ENCODE measurements around the gene KIFC1. TPM values are rescaled to one million over a fixed set of nuclear protein-coding genes. Genes with fewer than 3 reads are reported as not detected.

KIFC1 gene
- polyA plus RNA-seq, 4 donors: 35.0 to 47.3 (median 37.7) TPM

DNA sequence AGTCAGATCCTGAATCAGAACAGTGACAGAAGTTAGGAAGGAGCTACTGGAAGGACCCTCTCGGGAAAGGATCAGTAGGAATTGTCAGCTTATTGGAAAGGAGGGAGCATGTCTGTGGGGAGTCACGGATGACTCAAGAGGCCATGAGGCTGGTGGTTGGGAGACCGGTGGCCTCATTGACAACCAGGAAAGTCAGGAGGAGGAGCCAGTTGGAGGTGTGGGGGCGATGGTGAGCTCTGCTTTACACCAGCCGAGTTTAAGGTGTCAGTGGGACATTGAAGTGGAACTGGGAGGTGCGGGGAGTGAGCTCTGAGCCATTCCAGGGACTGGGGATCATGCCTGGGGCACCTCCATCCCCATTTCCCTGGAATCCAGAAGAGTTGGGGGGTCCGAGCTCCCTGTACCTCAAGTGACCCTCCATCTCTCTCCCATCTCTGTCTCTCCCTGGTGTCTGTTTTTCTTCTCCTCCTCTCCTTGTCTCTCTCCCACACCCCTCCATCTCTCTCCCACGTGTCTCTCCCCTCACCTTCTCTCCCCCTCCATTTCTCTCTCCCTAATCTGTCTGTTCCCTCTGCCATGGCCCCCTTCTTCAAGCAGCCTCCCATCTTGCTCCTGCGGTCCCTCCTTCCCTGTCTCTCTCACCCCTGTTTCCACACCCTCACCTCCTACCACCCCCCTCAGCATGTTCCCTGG is 48.5 kb downstream of the KIFC1 start:
- DNase-seq (ENCODE audit: low read depth in 4 of 4, low spot score in 3 of 4): no peak

DNA sequence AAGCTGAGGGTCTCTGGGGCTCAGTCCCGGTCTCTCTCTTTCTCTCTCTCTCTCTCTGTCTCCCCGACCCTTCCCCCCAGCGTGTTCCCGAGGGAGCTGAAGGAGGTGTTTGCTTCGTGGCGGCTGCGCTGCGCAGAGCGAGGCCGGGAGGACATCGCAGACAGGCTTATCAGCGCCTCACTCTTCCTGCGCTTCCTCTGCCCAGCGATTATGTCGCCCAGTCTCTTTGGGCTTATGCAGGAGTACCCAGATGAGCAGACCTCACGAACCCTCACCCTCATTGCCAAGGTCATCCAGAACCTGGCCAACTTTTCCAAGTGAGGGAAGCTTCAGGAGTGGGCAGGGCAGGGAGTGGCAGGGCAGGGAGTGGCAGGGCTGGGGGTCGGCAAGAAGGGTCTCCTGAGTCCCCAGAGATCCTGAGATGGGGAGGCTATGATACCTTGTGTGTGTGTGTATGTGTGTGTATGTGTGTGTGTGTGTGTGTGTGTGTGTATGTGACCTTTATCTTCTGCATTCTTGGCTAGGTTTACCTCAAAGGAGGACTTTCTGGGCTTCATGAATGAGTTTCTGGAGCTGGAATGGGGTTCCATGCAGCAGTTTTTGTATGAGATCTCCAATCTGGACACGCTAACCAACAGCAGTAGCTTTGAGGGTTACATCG is 49.2 kb downstream of the KIFC1 start:
- no peak for DNase-seq (ENCODE audit: low read depth in 4 of 4, low spot score in 3 of 4)

DNA sequence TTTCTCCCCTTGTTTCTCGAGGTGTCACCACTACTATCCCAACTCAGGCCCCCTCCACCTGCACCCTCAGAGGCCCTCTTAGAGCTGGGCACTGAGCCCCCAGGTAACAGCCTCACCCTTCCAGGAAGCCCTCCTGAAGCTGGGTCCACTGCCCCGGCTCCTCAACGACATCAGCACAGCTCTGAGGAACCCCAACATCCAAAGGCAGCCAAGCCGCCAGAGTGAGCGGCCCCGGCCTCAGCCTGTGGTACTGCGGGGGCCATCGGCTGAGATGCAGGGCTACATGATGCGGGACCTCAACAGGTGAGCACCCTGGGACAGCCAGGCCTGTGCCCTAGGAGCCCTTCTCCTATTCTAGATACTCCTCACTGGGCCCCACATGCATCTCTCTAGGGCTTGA is 49.8 kb downstream of the KIFC1 start:
- DNase-seq (ENCODE audit: low read depth in 4 of 4, low spot score in 3 of 4): no peak

- no peak for DNase-seq (ENCODE audit: low read depth in 4 of 4, low spot score in 3 of 4)
These were observed 50.7 kb downstream of the KIFC1 start for GRCh38 chr6:33442283-33442682.

DNA sequence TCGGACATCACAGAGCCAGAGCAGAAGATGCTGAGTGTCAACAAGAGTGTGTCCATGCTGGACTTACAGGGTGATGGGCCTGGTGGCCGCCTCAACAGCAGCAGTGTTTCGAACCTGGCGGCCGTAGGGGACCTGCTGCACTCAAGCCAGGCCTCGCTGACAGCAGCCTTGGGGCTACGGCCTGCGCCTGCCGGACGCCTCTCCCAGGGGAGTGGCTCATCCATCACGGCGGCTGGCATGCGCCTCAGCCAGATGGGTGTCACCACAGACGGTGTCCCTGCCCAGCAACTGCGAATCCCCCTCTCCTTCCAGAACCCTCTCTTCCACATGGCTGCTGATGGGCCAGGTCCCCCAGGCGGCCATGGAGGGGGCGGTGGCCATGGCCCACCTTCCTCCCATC is 51.4 kb downstream of the KIFC1 start:
- no peak for DNase-seq (ENCODE audit: low read depth in 4 of 4, low spot score in 3 of 4)

- no peak for DNase-seq (ENCODE audit: low read depth in 4 of 4, low spot score in 3 of 4)
These were observed 52.2 kb downstream of the KIFC1 start for GRCh38 chr6:33443619-33444504.

DNA sequence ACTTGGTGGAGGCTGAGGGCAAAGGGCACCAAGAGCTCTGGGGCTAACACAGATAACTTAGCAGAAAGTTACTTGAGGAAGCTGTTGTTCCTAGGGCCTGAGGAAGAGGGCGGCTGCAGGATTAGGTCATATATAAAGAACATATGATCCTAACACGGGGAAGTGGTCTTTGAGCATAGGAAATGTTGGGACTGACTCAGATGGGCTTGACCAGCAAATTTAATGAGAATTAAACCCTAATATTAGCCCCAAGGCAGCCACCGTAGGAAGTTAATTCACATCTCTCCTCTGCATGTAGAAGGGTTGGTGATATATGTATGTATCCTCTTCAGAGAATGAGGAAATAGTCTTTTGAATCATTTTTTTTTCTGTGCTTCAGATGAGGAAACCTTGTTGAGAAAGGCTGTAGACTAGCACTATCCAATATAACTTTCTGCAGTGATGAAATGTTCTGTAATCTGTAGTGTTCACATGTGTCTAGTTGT is 53.5 kb downstream of the KIFC1 start:
- no peak for DNase-seq (ENCODE audit: low read depth in 4 of 4, low spot score in 3 of 4)

GRCh38 chr6:33446356-33446755 is 54.7 kb downstream of the KIFC1 start:
- no peak for DNase-seq (ENCODE audit: low read depth in 4 of 4, low spot score in 3 of 4)

DNA sequence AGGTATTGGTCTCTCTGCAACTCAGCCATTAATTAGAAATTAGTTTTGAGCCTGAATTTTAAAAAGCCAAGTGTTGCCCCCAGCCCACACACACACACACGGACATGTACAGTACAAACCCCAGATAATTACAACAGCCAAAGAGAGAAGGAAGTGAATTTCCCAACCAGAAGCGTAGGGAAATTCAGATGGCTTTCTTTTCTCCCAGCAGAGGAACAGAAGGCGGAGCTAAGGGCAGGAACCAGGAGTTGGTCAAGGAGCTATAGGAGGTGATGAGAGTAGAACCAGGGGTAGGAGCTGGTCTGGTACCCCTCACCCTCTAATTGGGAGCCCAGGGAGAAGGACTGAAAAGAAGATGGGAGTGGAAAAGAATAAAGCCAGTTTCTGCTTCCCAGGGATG is 58.8 kb downstream of the KIFC1 start:
- no peak for DNase-seq (ENCODE audit: low read depth in 4 of 4, low spot score in 3 of 4)

DNA sequence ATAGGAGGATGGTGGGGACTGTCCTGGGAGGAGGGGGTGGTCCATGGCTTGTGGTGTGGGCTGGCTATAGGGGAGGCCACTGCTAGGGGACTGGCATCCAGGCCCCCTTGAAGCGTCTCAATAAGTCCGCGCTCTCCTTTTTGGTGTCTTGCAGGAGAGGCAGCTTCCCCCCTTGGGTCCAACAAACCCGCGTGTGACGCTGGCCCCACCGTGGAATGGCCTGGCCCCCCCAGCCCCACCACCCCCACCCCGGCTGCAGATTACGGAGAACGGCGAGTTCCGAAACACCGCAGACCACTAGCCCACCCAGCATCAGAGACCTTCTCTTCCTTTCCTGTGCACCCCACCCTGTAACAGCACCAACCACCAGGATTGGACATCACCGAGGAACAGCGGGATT is 60.0 kb downstream of the KIFC1 start:
- DNase-seq (ENCODE audit: low read depth in 4 of 4, low spot score in 3 of 4): no peak

- DNase-seq (ENCODE audit: low read depth in 4 of 4, low spot score in 3 of 4): no peak
These were observed 60.9 kb downstream of the KIFC1 start for GRCh38 chr6:33452496-33452895.

GRCh38 chr6:33453393-33454008 is 61.9 kb downstream of the KIFC1 start:
- no peak for DNase-seq (ENCODE audit: low read depth in 4 of 4, low spot score in 3 of 4)

- peak; percentile 87 to 90 (median 88) for DNase-seq (ENCODE audit: low read depth in 4 of 4, low spot score in 3 of 4)
These were observed 62.7 kb downstream of the KIFC1 start, which contains the start of gene ZBTB9 for GRCh38 chr6:33454009-33454946. Gene ZBTB9, plus strand, starts transcription at chr6:33454576. Its CDS starts 525 bp downstream, at chr6:33455101.

GRCh38 chr6:33455051-33455450 is 63.4 kb downstream of the KIFC1 start:
- no peak for DNase-seq (ENCODE audit: low read depth in 4 of 4, low spot score in 3 of 4)

- DNase-seq (ENCODE audit: low read depth in 4 of 4, low spot score in 3 of 4): no peak
These were observed 64.5 kb downstream of the KIFC1 start for GRCh38 chr6:33456156-33456555.

DNA sequence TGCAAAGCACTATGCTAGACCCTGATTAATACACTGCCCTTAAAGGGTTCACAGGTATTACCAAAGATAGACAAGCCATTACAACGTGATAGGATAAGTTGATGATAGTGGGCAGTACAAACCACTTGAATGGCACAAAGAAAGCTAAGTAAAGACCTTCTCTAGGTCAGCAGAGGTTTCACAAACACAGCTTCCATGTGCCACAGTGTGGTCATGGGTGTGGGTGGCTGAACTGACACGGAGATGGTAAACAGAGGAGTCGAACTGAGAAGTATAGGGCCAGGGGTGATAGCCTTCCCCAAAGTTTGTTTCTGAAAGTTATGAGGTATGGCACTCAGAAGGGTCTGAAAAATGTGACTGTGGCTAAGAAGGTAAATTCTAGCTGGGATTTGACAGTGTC is 67.1 kb downstream of the KIFC1 start:
- no peak for DNase-seq (ENCODE audit: low read depth in 4 of 4, low spot score in 3 of 4)

- no peak for DNase-seq (ENCODE audit: low read depth in 4 of 4, low spot score in 3 of 4)
These were observed 67.6 kb downstream of the KIFC1 start for GRCh38 chr6:33459226-33459625.

All from left renal pelvis (tissue), 4 donors.